ENCODE results near the gene FCER1A.
"Not testable (repeated sequence)": the region's sequence is repeated elsewhere in the genome, so short reads cannot be mapped to it uniquely, and the experiment has no call there.

The FCER1A gene

DNA sequence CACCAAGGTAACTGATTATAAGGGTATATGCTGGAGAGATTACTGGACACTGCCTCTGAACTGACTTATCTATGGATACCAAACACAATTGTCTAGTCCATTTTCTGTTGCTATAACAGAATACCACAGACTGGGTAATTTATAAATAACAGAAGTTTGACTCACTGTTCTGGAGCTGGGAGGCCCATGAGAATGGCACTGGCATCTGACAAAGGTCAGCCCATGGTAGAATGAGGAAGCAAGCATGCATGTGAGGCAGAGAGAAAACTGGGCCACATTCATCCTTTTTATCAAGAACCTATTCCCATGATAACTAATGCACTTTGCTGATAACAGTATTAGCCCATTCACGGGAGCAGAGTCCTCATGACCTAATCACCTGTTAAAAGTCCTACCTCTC is 37.4 kb downstream of the FCER1A start:
- no peak overlapping the region for H3K4me3 ChIP-seq (ENCODE audit: low read depth, low read length)
- in situ Hi-C loops (cut with HindIII; ENCODE audit: low sequenced_read_pairs) = no loop called here
- TF ChIP-seq, protein P1, sequence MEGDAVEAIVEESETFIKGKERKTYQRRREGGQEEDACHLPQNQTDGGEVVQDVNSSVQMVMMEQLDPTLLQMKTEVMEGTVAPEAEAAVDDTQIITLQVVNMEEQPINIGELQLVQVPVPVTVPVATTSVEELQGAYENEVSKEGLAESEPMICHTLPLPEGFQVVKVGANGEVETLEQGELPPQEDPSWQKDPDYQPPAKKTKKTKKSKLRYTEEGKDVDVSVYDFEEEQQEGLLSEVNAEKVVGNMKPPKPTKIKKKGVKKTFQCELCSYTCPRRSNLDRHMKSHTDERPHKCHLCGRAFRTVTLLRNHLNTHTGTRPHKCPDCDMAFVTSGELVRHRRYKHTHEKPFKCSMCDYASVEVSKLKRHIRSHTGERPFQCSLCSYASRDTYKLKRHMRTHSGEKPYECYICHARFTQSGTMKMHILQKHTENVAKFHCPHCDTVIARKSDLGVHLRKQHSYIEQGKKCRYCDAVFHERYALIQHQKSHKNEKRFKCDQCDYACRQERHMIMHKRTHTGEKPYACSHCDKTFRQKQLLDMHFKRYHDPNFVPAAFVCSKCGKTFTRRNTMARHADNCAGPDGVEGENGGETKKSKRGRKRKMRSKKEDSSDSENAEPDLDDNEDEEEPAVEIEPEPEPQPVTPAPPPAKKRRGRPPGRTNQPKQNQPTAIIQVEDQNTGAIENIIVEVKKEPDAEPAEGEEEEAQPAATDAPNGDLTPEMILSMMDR (IDR thresholded peaks at IDR 0.05; ENCODE audit: low read depth, low read length) = no peak
- DNase-seq (ENCODE audit: low read depth, low spot score) = peak; percentile 23

DNA sequence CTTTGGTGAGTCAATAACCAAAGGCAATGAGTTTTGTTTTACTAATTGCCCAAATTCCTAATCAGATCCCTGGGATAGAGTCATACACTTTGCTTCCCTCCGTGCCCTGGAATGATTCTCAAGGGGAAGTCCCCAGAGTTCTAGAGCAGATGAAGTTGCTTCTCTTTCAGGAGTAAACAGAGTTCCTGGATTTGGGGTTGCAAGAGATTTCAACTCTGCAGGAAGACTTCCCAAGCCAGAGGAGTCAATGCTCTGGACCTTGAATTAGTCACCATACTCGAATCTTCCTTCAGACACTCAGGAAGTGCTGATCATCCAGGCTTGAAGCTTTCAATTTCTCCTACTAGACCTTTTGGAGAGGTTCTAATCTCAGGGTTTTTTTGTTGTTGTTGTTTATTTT is 39.6 kb downstream of the FCER1A start:
- no peak for DNase-seq (ENCODE audit: low read depth, low spot score)
- H3K4me3 ChIP-seq (ENCODE audit: low read depth, low read length) = no peak overlapping the region
- TF ChIP-seq, protein P1 (IDR thresholded peaks at IDR 0.05; ENCODE audit: low read depth, low read length) = no peak
- in situ Hi-C loops (cut with HindIII; ENCODE audit: low sequenced_read_pairs) = no loop called here

DNA sequence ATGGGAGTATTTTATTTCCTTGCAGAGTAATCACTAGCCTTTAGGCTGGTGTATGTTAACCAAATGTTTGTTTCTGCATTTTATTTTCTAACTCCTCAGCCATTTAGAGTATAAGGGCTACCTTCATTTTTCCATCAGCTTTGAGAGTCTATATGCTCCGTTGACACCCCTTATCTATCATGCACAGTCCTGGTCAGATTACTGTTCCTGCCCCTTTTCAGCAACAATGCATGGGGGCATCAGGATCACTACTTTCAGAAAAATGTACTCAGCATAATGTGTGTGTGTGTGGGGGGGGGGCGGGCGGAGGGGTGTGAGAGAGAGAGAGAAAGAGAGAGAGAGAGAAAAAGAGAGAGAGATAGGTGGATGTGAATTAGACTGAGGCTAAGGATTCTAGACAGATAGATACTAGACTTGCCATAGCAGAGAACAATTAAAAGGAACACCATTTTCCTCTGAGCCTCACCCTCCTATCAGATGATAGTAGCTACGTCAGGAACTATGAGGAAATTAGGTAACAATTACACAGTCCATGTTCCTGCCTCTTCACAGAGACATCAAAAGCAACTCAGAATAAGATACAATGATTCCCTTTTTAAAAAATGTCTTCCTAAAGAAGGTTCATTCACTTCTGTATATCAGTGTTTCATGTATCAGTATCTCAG is 40.8 kb downstream of the FCER1A start:
- TF ChIP-seq, protein P1 (IDR thresholded peaks at IDR 0.05; ENCODE audit: low read depth, low read length) = no peak
- in situ Hi-C loops (cut with HindIII; ENCODE audit: low sequenced_read_pairs) = no loop called here
- DNase-seq (ENCODE audit: low read depth, low spot score) = no peak
- H3K4me3 ChIP-seq (ENCODE audit: low read depth, low read length) = no peak overlapping the region

DNA sequence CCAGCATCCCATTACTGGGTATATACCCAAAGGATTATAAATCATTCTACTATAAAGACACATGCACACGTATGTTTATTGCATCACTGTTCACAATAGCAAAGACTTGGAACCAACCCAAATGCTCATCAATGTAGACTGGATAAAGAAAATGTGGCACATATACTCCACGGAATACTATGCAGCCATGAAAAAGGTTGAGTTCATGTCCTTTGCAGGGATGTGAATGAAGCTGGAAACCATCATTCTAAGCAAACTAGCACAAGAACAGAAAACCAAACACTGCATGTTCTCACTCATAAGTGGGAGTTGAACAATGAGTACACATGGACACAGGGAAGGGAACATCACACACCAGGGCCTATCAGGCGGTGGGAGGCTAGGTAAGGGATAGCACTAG is 47.2 kb downstream of the FCER1A start:
- H3K4me3 ChIP-seq (ENCODE audit: low read depth, low read length); DNase-seq (ENCODE audit: low read depth, low spot score); in situ Hi-C loops (cut with HindIII; ENCODE audit: low sequenced_read_pairs): not testable (repeated sequence)

DNA sequence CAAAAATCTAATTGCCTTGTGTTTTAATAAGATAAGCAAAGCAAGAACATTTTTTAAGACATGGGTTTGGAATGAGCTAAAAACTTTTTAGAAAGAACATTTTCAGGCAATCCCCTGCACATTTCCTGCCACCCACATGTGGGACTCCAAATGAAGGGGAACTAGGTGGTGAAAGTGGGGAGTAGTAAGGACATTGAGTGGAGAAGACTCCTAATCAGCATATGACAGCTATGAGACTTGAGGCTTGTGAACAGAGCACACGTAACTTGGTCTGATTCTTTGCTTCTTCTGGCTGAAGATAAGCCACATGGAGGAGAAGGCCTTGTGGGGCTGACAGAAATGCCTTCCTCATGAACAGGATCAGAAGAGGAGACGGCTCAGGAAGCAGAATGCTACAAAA is 50.3 kb downstream of the FCER1A start:
- in situ Hi-C loops (cut with HindIII; ENCODE audit: low sequenced_read_pairs) = no loop called here
- TF ChIP-seq, protein P1 (IDR thresholded peaks at IDR 0.05; ENCODE audit: low read depth, low read length) = no peak
- DNase-seq (ENCODE audit: low read depth, low spot score) = no peak
- H3K4me3 ChIP-seq (ENCODE audit: low read depth, low read length) = no peak overlapping the region

All from astrocyte of the spinal cord (primary cell).